WERI-Rb-1 (cell line): Measurements from ENCODE around the gene SETD1B.

Experiments
- DNase-seq: peaks from one replicate; pipeline ENCODE4 v3.0.0-alpha.2; 2020
- H3K27ac ChIP-seq: fragments of 250-450 bp; sonication (Bioruptor Pico); 2 replicates; pipeline ENCODE4 v1.5.1; 2020; ENCODE audit warnings: mild to moderate bottlenecking, moderate library complexity
- H3K27me3 ChIP-seq: fragments of 250-450 bp; sonication (Bioruptor Pico); 2 replicates; pipeline ENCODE4 v1.5.1; 2021; ENCODE audit warnings: mild to moderate bottlenecking, low read depth, moderate library complexity; ENCODE audit not compliant: insufficient read depth, severe bottlenecking
- H3K36me3 ChIP-seq: fragments of 250-450 bp; sonication (Bioruptor Pico); 2 replicates; pipeline ENCODE4 v1.5.1; 2020; ENCODE audit warnings: mild to moderate bottlenecking, moderate library complexity
- H3K4me3 ChIP-seq: 2 replicates; pipeline ENCODE4 v1.5.1; 2011; ENCODE audit warnings: low read depth, mild to moderate bottlenecking, control low read depth, low read length
- H3K9me3 ChIP-seq: fragments of 250-450 bp; sonication (Bioruptor Pico); 2 replicates; pipeline ENCODE4 v1.5.1; 2021; ENCODE audit warnings: mild to moderate bottlenecking, moderate library complexity; ENCODE audit not compliant: severe bottlenecking
- CTCF ChIP-seq: IDR thresholded peaks from 2 replicates; pipeline ENCODE4 v1.5.1; 2011; ENCODE audit warnings: low read depth, mild to moderate bottlenecking, control low read depth, inconsistent platforms, low read length

The SETD1B gene

DNA sequence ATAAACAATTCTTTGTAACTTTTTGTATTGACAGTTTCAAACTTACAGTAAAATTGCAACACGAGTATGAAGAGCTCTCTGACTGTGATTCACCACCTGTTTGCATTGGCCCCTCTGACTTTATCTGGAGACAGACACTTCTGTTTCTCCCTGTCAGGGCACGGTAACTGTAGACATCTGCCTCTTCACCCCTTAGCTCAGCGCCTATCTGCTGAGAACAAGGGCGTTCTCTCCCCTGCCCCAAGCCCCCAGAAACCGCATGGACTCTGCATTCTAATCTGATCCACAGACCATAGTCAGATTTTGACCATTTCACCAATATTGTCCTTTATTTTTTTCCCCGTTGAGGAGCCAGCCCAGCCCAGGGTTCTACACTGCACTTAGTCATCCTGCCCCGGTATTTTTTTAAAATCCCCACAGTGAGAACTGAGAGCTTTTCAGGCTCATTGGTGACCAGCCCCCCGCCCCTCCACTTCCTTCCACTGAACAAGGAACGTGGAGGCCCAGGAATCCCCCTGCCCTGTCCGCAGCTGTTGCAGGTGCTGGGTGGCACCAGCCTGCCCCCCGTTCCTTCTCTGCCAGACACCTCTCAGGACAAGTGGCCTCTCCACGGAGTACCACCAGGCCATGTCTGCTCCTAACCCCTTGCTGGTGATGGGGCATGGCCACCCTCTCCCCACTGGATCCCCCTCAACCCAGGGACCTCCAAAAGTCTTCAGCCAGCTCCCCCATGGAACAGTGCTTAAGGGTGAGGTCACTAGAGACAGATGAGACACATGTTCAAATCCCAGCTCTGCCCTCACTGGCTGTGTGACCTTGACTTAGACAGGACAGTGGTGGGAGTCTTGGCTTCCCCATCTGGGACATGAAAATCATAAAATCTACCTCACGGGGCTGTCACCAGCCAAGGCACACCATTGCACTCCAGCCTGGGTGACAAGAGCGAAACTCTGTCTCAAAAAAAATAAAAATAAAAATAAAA, 21.5 kb upstream of the SETD1B start:
- DNase-seq, result no peak
- no peaks in the 10 kb centered on the region for H3K27me3 ChIP-seq
- no peak for TF ChIP-seq CTCF
- no peaks in the 10 kb centered on the region for H3K9me3 ChIP-seq
- H3K27ac ChIP-seq, result peak overlapping the region; percentile 67
- no peaks in the 10 kb centered on the region; the same call in 1 of the 2 replicates for H3K36me3 ChIP-seq
- H3K4me3 ChIP-seq, result peak overlapping the region; percentile 17

- no peak overlapping the region for H3K4me3 ChIP-seq
- no peaks in the 10 kb centered on the region; the same call in 1 of the 2 replicates for H3K36me3 ChIP-seq
- no peak for DNase-seq
- no peaks in the 10 kb centered on the region for H3K9me3 ChIP-seq
- no peak overlapping the region for H3K27ac ChIP-seq
- no peaks in the 10 kb centered on the region for H3K27me3 ChIP-seq
- TF ChIP-seq CTCF, result no peak
Measured at GRCh38 chr12:121783766-121784165, 20.0 kb upstream of the SETD1B start.

DNA sequence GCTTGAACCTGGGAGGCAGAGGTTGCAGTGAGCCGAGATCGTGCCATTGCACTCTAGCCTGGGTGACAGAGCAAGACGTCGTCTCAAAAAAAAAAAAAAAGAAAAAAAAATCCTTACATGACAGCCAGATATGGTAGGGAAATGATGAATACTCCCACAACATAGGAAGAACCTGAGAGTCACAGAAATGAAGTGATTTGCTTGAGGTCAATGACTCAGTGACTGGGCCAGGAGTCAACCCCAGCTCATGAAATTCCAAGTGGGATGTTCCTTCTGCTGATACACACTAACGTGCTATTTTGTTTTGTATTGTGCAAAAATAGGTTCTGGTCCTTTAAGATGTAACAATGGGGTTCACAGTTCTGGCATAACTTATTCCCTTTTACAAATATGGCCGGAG, 19.3 kb upstream of the SETD1B start:
- Histone ChIP-seq H3K9me3 (no peaks in the 10 kb centered on the region), H3K4me3 (no peak overlapping the region), H3K27ac (no peak overlapping the region), H3K36me3 (no peaks in the 10 kb centered on the region; the same call in 1 of the 2 replicates), H3K27me3 (no peaks in the 10 kb centered on the region)
- DNase-seq, result no peak
- no peak for TF ChIP-seq CTCF

- no peaks in the 10 kb centered on the region for H3K9me3 ChIP-seq
- H3K27me3 ChIP-seq, result no peaks in the 10 kb centered on the region
- no peak for TF ChIP-seq CTCF
- H3K4me3 ChIP-seq, result no peak overlapping the region
- H3K36me3 ChIP-seq, result no peaks in the 10 kb centered on the region
- no peak for DNase-seq
- no peak overlapping the region for H3K27ac ChIP-seq
Measured at GRCh38 chr12:121786440-121786825, 17.4 kb upstream of the SETD1B start.

GRCh38 chr12:121787063-121788025, 16.5 kb upstream of the SETD1B start:
- Histone ChIP-seq H3K9me3 (no peaks in the 10 kb centered on the region), H3K4me3 (no peak overlapping the region), H3K27me3 (no peaks in the 10 kb centered on the region), H3K27ac (no peak overlapping the region), H3K36me3 (no peaks in the 10 kb centered on the region)
- no peak for DNase-seq
- no peak for TF ChIP-seq CTCF
